ENCODE results near the gene ADD3. TPM values are rescaled to one million over a fixed set of nuclear protein-coding genes. Genes with fewer than 3 reads are reported as not detected.
A peak's percentile ranks its signal among the peaks of the same experiment; 100 is the strongest.

The ADD3 gene
- total and polyA plus RNA-seq, 2 of the 13 experiments (the other 11 are each of a cell fraction or from before 2014, with no cell fraction given), result 44.7 to 57.5 TPM

DNA sequence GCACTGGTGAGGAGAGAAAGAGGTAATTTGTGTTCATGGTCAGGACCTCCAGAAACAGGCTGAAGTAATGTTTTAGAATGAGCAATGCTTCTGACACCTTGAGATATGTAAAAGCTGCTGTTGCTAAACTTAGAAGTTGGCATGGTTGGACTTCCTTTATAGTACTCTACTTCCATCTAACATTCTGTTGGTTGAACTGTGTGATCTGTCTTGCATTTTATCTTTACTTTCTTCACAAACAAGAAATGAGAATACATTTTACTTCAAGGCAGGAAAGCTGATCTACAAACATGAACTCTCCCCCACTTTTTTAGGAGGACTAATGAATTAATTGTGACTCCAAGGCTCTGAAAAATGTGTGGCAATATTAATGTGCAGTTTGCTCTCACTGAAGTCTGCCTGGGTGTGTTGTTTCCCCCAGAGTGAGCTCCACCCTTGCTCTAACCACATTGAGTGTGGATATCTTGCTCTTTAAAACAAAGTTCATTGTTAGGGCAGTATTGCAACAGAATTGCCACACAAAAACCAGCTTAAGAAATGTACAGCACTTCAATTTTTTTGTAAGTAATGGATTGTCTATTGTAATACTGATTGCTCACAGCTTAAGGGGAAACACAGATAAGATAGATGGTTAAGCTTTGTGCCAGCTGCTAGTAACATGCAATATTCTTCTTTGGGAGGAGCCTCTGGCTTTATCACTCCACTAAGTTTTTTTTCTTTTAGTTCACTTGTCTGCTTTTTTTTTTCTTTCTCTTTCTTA lies 69.0 kb downstream of the ADD3 start:
- Histone ChIP-seq H3K27me3 (ENCODE audit: control insufficient read depth in 1 of 2, insufficient read depth in 2 of 2, low read length in 2 of 2) (no peaks in the 10 kb centered on the region), H3K9ac (ENCODE audit: insufficient read depth, low read depth, low read length) (peak overlapping the region; percentile 21; the same call in 1 of the 2 replicates), H3K27ac (ENCODE audit: extremely low read length, insufficient read depth, low read length) (peak overlapping the region; percentile 55), H3K4me1 (ENCODE audit: insufficient read depth, low read length) (peaks cover 67% of the 10 kb centered on the region), H3K9me3 (ENCODE audit: low read length) (no peaks in the 10 kb centered on the region), H3K36me3 (replicated peaks in 1 of 2; ENCODE audit: control insufficient read depth in 1 of 2, insufficient read depth in 2 of 2, low read length in 2 of 2) (no peaks in the 10 kb centered on the region), H3K4me3 (replicated peaks in 1 of 3; ENCODE audit: insufficient read depth in 1 of 3, low read depth in 2 of 3, low read length in 3 of 3) (peak overlapping the region; percentile 7 to 52 (median 36); a peak in 3 of 6 replicates), H2AFZ (ENCODE audit: low read length) (no peak overlapping the region), H3K4me2 (ENCODE audit: low read depth, low read length) (peak overlapping the region; percentile 72), H3K79me2 (ENCODE audit: insufficient read depth, low read length) (peaks cover 11% of the 10 kb centered on the region), H4K20me1 (ENCODE audit: insufficient read depth, low read length) (no peaks in the 10 kb centered on the region)
- ATAC-seq (peak; percentile 90), FAIRE-seq (peak; percentile 80), DNase-seq (ENCODE audit: low spot score) (peak; percentile 93)
- in situ Hi-C loops (cut with HindIII; ENCODE audit: extremely low pct_ligation_motif_present, low pct_unique_long_range_greater_than_20kb) (no loop called here), intact Hi-C loops (cut with micrococcal nuclease; ENCODE audit: unreplicated experiment) (loop anchor here (1.0 to 5.0 kb wide), 2 partner anchors 69 to 120 kb away; partner anchors contain the start of gene ADD3)
- ChIA-PET POLR2A (interaction anchor here (1.2 kb wide), 1 partner anchor 69 kb away, joined by 5 read pairs; the partner anchor contains the start of gene ADD3), CTCF (ENCODE audit: low intra/inter-chr PET ratio, low total read pairs) (no interaction called here)
- no TSS peak for BruUV-seq (replicated peaks)
- TF ChIP-seq, protein P1, sequence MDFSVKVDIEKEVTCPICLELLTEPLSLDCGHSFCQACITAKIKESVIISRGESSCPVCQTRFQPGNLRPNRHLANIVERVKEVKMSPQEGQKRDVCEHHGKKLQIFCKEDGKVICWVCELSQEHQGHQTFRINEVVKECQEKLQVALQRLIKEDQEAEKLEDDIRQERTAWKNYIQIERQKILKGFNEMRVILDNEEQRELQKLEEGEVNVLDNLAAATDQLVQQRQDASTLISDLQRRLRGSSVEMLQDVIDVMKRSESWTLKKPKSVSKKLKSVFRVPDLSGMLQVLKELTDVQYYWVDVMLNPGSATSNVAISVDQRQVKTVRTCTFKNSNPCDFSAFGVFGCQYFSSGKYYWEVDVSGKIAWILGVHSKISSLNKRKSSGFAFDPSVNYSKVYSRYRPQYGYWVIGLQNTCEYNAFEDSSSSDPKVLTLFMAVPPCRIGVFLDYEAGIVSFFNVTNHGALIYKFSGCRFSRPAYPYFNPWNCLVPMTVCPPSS (IDR thresholded peaks at IDR 0.05), result no peak
- TF ChIP-seq ZNF605 (CRISPR knock-in tag; IDR thresholded peaks at IDR 0.05) (no peak), EP300 (IDR thresholded peaks at IDR 0.05; ENCODE audit: low read depth in 2 of 2, low read length in 2 of 2) (peak; percentile 63 to 79; a peak in 2 of 4 replicates), EP300 (CRISPR knock-in tag; IDR thresholded peaks at IDR 0.05; ENCODE audit: borderline replicate concordance) (peak; percentile 41; the same call in 1 of the 2 replicates), EZH2 (conservative IDR thresholded peaks at IDR 0.05; ENCODE audit: low read depth, low read length) (no peak), SALL2 (CRISPR knock-in tag; IDR thresholded peaks at IDR 0.05) (no peak), HOXA3 (CRISPR knock-in tag; IDR thresholded peaks at IDR 0.05) (no peak), PCBP1 (IDR thresholded peaks at IDR 0.05; ENCODE audit: borderline replicate concordance, low read depth, low read length) (no peak)
- TF ChIP-seq, protein P2, sequence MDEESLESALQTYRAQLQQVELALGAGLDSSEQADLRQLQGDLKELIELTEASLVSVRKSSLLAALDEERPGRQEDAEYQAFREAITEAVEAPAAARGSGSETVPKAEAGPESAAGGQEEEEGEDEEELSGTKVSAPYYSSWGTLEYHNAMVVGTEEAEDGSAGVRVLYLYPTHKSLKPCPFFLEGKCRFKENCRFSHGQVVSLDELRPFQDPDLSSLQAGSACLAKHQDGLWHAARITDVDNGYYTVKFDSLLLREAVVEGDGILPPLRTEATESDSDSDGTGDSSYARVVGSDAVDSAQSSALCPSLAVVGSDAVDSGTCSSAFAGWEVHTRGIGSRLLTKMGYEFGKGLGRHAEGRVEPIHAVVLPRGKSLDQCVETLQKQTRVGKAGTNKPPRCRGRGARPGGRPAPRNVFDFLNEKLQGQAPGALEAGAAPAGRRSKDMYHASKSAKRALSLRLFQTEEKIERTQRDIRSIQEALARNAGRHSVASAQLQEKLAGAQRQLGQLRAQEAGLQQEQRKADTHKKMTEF (CRISPR knock-in tag; IDR thresholded peaks at IDR 0.05), result peak; percentile 62; the same call in 1 of the 2 replicates
- TF ChIP-seq, protein P3, sequence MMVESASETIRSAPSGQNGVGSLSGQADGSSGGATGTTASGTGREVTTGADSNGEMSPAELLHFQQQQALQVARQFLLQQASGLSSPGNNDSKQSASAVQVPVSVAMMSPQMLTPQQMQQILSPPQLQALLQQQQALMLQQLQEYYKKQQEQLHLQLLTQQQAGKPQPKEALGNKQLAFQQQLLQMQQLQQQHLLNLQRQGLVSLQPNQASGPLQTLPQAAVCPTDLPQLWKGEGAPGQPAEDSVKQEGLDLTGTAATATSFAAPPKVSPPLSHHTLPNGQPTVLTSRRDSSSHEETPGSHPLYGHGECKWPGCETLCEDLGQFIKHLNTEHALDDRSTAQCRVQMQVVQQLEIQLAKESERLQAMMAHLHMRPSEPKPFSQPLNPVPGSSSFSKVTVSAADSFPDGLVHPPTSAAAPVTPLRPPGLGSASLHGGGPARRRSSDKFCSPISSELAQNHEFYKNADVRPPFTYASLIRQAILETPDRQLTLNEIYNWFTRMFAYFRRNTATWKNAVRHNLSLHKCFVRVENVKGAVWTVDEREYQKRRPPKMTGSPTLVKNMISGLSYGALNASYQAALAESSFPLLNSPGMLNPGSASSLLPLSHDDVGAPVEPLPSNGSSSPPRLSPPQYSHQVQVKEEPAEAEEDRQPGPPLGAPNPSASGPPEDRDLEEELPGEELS (CRISPR knock-in tag; IDR thresholded peaks at IDR 0.05), result peak; percentile 53
- TF ChIP-seq, protein P4, sequence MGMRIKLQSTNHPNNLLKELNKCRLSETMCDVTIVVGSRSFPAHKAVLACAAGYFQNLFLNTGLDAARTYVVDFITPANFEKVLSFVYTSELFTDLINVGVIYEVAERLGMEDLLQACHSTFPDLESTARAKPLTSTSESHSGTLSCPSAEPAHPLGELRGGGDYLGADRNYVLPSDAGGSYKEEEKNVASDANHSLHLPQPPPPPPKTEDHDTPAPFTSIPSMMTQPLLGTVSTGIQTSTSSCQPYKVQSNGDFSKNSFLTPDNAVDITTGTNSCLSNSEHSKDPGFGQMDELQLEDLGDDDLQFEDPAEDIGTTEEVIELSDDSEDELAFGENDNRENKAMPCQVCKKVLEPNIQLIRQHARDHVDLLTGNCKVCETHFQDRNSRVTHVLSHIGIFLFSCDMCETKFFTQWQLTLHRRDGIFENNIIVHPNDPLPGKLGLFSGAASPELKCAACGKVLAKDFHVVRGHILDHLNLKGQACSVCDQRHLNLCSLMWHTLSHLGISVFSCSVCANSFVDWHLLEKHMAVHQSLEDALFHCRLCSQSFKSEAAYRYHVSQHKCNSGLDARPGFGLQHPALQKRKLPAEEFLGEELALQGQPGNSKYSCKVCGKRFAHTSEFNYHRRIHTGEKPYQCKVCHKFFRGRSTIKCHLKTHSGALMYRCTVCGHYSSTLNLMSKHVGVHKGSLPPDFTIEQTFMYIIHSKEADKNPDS (CRISPR knock-in tag; IDR thresholded peaks at IDR 0.05), result no peak
- TF ChIP-seq, protein P5, sequence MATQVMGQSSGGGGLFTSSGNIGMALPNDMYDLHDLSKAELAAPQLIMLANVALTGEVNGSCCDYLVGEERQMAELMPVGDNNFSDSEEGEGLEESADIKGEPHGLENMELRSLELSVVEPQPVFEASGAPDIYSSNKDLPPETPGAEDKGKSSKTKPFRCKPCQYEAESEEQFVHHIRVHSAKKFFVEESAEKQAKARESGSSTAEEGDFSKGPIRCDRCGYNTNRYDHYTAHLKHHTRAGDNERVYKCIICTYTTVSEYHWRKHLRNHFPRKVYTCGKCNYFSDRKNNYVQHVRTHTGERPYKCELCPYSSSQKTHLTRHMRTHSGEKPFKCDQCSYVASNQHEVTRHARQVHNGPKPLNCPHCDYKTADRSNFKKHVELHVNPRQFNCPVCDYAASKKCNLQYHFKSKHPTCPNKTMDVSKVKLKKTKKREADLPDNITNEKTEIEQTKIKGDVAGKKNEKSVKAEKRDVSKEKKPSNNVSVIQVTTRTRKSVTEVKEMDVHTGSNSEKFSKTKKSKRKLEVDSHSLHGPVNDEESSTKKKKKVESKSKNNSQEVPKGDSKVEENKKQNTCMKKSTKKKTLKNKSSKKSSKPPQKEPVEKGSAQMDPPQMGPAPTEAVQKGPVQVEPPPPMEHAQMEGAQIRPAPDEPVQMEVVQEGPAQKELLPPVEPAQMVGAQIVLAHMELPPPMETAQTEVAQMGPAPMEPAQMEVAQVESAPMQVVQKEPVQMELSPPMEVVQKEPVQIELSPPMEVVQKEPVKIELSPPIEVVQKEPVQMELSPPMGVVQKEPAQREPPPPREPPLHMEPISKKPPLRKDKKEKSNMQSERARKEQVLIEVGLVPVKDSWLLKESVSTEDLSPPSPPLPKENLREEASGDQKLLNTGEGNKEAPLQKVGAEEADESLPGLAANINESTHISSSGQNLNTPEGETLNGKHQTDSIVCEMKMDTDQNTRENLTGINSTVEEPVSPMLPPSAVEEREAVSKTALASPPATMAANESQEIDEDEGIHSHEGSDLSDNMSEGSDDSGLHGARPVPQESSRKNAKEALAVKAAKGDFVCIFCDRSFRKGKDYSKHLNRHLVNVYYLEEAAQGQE (IDR thresholded peaks at IDR 0.05; ENCODE audit: borderline replicate concordance in 1 of 2, low read depth in 1 of 2, low read length in 2 of 2), result 0 out of 4 replicates have a peak, but pooled peaks of 1 of the 2 experiments have one; percentile 39

Measured in HepG2 (cell line).